ENCODE measurements around the gene ACSM3.

- TF ChIP-seq POLR2A (IDR thresholded peaks at IDR 0.05; ENCODE audit: low read length) (no peak), GATA1 (IDR thresholded peaks at IDR 0.05; ENCODE audit: low read depth, low read length) (no peak)
Measured at GRCh38 chr16:20774703-20775362, 11.0 kb downstream of the ACSM3 start.
